Measurements from ENCODE around the gene MED29. TPM values are rescaled to one million over a fixed set of nuclear protein-coding genes. Genes with fewer than 3 reads are reported as not detected.

The MED29 gene
- polyA plus RNA-seq, 1 experiment: 36.6 TPM

DNA sequence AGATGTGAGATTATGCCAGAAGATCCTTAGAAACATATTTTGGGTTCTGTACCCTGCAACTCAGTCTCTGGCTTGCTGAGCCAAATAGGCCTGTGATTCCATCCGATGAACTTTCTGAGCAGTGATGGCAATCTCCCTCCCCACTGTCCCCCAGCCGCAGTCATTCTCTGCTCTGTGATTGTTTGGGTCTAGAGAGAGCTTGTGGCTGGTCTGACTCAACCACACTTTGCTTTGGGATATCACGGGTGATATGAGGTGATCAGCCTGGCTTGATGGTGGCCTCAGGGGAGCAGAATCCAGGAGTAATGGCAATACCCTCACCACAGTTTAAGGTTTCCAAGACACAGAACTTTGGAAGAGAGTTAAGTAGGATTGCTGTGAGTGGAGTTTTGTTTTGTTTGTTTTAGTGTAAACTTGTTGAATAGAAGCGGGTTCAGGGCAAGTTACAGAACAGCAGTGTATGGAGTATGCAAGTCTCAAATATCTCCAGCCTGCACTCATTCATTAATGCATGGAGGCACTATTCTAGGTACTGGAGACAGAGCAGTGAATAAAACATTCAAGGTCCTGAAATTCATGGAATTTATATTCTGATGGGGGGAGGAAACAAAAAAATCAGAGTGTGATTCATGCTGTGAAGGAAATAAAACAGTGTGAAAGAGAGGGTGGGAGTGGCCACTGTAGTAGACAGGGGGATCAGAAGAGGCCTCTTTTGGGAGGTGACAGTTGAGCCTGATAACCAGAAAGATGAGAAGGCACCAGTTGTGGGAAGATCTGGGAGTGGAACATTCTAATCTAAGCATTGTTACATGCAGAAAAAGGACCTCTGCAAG is 43.6 kb upstream of the MED29 start:
- no peaks in the 10 kb centered on the region for H3K27me3 ChIP-seq (ENCODE audit: control insufficient read depth, insufficient read depth, low read length)
- peaks cover 11% of the 10 kb centered on the region for H3K36me3 ChIP-seq (ENCODE audit: control insufficient read depth, insufficient read depth, low read length)
- DNase-seq (ENCODE audit: low read depth): no peak
- TF ChIP-seq, protein P1, sequence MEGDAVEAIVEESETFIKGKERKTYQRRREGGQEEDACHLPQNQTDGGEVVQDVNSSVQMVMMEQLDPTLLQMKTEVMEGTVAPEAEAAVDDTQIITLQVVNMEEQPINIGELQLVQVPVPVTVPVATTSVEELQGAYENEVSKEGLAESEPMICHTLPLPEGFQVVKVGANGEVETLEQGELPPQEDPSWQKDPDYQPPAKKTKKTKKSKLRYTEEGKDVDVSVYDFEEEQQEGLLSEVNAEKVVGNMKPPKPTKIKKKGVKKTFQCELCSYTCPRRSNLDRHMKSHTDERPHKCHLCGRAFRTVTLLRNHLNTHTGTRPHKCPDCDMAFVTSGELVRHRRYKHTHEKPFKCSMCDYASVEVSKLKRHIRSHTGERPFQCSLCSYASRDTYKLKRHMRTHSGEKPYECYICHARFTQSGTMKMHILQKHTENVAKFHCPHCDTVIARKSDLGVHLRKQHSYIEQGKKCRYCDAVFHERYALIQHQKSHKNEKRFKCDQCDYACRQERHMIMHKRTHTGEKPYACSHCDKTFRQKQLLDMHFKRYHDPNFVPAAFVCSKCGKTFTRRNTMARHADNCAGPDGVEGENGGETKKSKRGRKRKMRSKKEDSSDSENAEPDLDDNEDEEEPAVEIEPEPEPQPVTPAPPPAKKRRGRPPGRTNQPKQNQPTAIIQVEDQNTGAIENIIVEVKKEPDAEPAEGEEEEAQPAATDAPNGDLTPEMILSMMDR (IDR thresholded peaks at IDR 0.05; ENCODE audit: insufficient read depth, low read depth, low read length): no peak
- ChIA-PET POLR2A (interaction anchor here (0.7 kb wide), 1 partner anchor 59 kb away, joined by 5 read pairs; no protein-coding TSS in a partner anchor), CTCF (interaction anchor here (0.6 to 0.7 kb wide), 2 partner anchors 9 to 71 kb away, joined by 3 read pairs; no protein-coding TSS in a partner anchor)
- H3K4me3 ChIP-seq (ENCODE audit: low read depth, low read length): no peak overlapping the region

DNA sequence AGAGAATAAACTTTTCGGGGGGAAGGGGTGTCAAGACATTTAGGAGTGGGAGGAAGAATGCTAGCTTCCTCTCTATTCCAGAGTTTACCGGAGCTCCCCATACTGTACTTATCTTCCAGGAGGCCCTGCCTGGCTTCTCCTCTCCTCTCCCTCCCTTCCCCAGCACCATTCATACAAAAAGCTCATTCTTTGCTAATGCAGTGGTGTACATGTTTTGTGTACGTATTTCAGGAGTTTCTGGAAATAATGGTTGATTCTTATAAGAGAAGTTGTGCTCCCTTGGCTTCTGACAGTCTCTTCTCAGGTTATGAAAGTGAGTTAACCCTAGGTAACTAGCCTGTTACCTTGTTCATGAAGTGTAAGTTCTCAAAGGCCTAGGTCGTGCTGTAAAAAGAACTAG is 41.9 kb upstream of the MED29 start:
- POLR2A ChIA-PET: no interaction called here
- no peaks in the 10 kb centered on the region for H3K27me3 ChIP-seq (ENCODE audit: control insufficient read depth, insufficient read depth, low read length)
- DNase-seq (ENCODE audit: low read depth): no peak
- CTCF ChIA-PET: no interaction called here
- TF ChIP-seq, protein P1 (IDR thresholded peaks at IDR 0.05; ENCODE audit: insufficient read depth, low read depth, low read length): no peak
- H3K36me3 ChIP-seq (ENCODE audit: control insufficient read depth, insufficient read depth, low read length): peaks cover 14% of the 10 kb centered on the region
- no peak overlapping the region for H3K4me3 ChIP-seq (ENCODE audit: low read depth, low read length)

GRCh38 chr19:39350156-39350555 is 41.0 kb upstream of the MED29 start:
- H3K4me3 ChIP-seq (ENCODE audit: low read depth, low read length): no peak overlapping the region
- ChIA-PET CTCF (interaction anchor here (0.9 to 1.5 kb wide), 5 partner anchors 8 to 240 kb away, joined by 3 to 6 read pairs (median 3); partner anchors contain the start of gene SAMD4B), POLR2A (no interaction called here)
- no peak for DNase-seq (ENCODE audit: low read depth)
- no peaks in the 10 kb centered on the region for H3K27me3 ChIP-seq (ENCODE audit: control insufficient read depth, insufficient read depth, low read length)
- H3K36me3 ChIP-seq (ENCODE audit: control insufficient read depth, insufficient read depth, low read length): peaks cover 14% of the 10 kb centered on the region
- TF ChIP-seq, protein P1 (IDR thresholded peaks at IDR 0.05; ENCODE audit: insufficient read depth, low read depth, low read length): no peak

- ChIA-PET CTCF (interaction anchor here (1.5 kb wide), 1 partner anchor 9 kb away, joined by 6 read pairs; the partner anchor contains the start of gene SAMD4B), POLR2A (no interaction called here)
- H3K4me3 ChIP-seq (ENCODE audit: low read depth, low read length): no peak overlapping the region
- TF ChIP-seq, protein P1 (IDR thresholded peaks at IDR 0.05; ENCODE audit: insufficient read depth, low read depth, low read length): no peak
- H3K27me3 ChIP-seq (ENCODE audit: control insufficient read depth, insufficient read depth, low read length): no peaks in the 10 kb centered on the region
- peaks cover 19% of the 10 kb centered on the region for H3K36me3 ChIP-seq (ENCODE audit: control insufficient read depth, insufficient read depth, low read length)
- no peak for DNase-seq (ENCODE audit: low read depth)
These were observed 39.6 kb upstream of the MED29 start for GRCh38 chr19:39351537-39352064.

Data from BJ (cell line).